DMS79 treated with DMSO at 0.1 percent for 48 hours (cell line): ENCODE data around the gene AGPAT4.
"Not testable (repeated sequence)": the region's sequence is repeated elsewhere in the genome, so short reads cannot be mapped to it uniquely, and the experiment has no call there.

ENCODE experiments used
- DNase-seq: peaks from one replicate; lab custom pipeline; 2025; lab: John Stamatoyannopoulos, UW

The AGPAT4 gene

GRCh38 chr6:161138543-161139303 is 135.1 kb downstream of the AGPAT4 start:
- no peak for DNase-seq

GRCh38 chr6:161137839-161138542 is 135.9 kb downstream of the AGPAT4 start:
- DNase-seq: no peak

GRCh38 chr6:161137320-161137719 is 136.5 kb downstream of the AGPAT4 start:
- DNase-seq: no peak

GRCh38 chr6:161136655-161137054 is 137.2 kb downstream of the AGPAT4 start:
- DNase-seq: no peak

- peak; percentile 38 for DNase-seq
Measured at GRCh38 chr6:161135695-161136591, 137.9 kb downstream of the AGPAT4 start.

- no peak for DNase-seq
Measured at GRCh38 chr6:161134550-161135298, 139.1 kb downstream of the AGPAT4 start.

GRCh38 chr6:161133963-161134362 is 139.9 kb downstream of the AGPAT4 start:
- no peak for DNase-seq

GRCh38 chr6:161132384-161132783 is 141.5 kb downstream of the AGPAT4 start:
- peak; percentile 20 for DNase-seq

- DNase-seq: no peak
Measured at GRCh38 chr6:161130967-161131766, 142.7 kb downstream of the AGPAT4 start.

GRCh38 chr6:161130541-161130940 is 143.3 kb downstream of the AGPAT4 start:
- no peak for DNase-seq

GRCh38 chr6:161128680-161129196 is 145.1 kb downstream of the AGPAT4 start:
- DNase-seq: no peak

- DNase-seq: no peak
Measured at GRCh38 chr6:161128230-161128629, 145.6 kb downstream of the AGPAT4 start.

GRCh38 chr6:161127071-161127740 is 146.7 kb downstream of the AGPAT4 start:
- DNase-seq: no peak

- DNase-seq: no peak
Measured at GRCh38 chr6:161125591-161125990, 148.3 kb downstream of the AGPAT4 start.

- not testable (repeated sequence) for DNase-seq
Measured at GRCh38 chr6:161123319-161123718, 150.5 kb downstream of the AGPAT4 start.

GRCh38 chr6:161117942-161118341 is 155.9 kb downstream of the AGPAT4 start:
- DNase-seq: no peak

- DNase-seq: no peak
Measured at GRCh38 chr6:161117308-161117707, 156.6 kb downstream of the AGPAT4 start.

GRCh38 chr6:161116554-161116953 is 157.3 kb downstream of the AGPAT4 start:
- no peak for DNase-seq

- DNase-seq: no peak
Measured at GRCh38 chr6:161115468-161115867, 158.4 kb downstream of the AGPAT4 start.

GRCh38 chr6:161111261-161111660 is 162.6 kb downstream of the AGPAT4 start:
- no peak for DNase-seq
